ENCODE measurements around the gene SFXN2.
"Not testable (repeated sequence)": the region's sequence is repeated elsewhere in the genome, so short reads cannot be mapped to it uniquely, and the experiment has no call there.

Gene SFXN2

GRCh38 chr10:102713539-102713813 lies 960 bp upstream of the SFXN2 start:
- Histone ChIP-seq H2BK5ac (ENCODE audit: low read depth, low read length, poor library complexity, severe bottlenecking) (peak overlapping the region; percentile 69), H4K91ac (ENCODE audit: low read length) (peak overlapping the region; percentile 43), H3K36me3 (ENCODE audit: control insufficient read depth in 1 of 2, insufficient read depth in 2 of 2, low read depth in 1 of 2, low read length in 2 of 2) (peaks cover 0 to 6% of the 10 kb centered on the region in 2 experiments), H2BK12ac (ENCODE audit: low read length in 2 of 2) (peak overlapping the region in 1 of 2 experiments; percentile 63), H3K4me1 (ENCODE audit: control insufficient read depth, insufficient read depth, low read depth, low read length) (peaks cover 16% of the 10 kb centered on the region), H2BK15ac (ENCODE audit: low read depth, poor library complexity, severe bottlenecking) (peak overlapping the region; percentile 60), H3K4me3 (ENCODE audit: insufficient read depth in 1 of 2, low read depth in 1 of 2, low read length in 2 of 2) (peak overlapping the region; percentile 84 to 91), H3K23ac (ENCODE audit: low read length in 2 of 2) (peak overlapping the region in 1 of 2 experiments; percentile 66), H3K4ac (ENCODE audit: low read depth in 1 of 2, low read length in 2 of 2) (peak overlapping the region; percentile 5 to 95), H3K4me2 (ENCODE audit: low read length, poor library complexity, severe bottlenecking) (peak overlapping the region; percentile 68), H3K27ac (ENCODE audit: low read length, poor library complexity, severe bottlenecking) (peak overlapping the region; percentile 92), H3K18ac (ENCODE audit: low read depth in 1 of 2, low read length in 2 of 2) (peak overlapping the region; percentile 91 to 98), H2BK120ac (ENCODE audit: low read depth, low read length) (peak overlapping the region; percentile 88), H3K27me3 (ENCODE audit: control insufficient read depth in 1 of 2, insufficient read depth in 1 of 2, low read length in 2 of 2) (no peaks in the 10 kb centered on the region), H2AFZ (ENCODE audit: low read depth, low read length) (peak overlapping the region; percentile 51), H4K8ac (ENCODE audit: low read length) (no peak overlapping the region), H3K14ac (ENCODE audit: low read length in 2 of 2) (peak overlapping the region in 1 of 2 experiments; percentile 95), H3K79me1 (replicated peaks; ENCODE audit: low read length, poor library complexity, severe bottlenecking) (peaks cover 16% of the 10 kb centered on the region), H3K9ac (ENCODE audit: low read length) (peak overlapping the region; percentile 96), H2AK5ac (ENCODE audit: low read length, severe bottlenecking) (no peak overlapping the region), H3K9me3 (ENCODE audit: control insufficient read depth, low read length) (no peaks in the 10 kb centered on the region)
- WGBS, result 0% methylated on average over 13 of the region's 13 CpGs
- DNase-seq, result no peak

GRCh38 chr10:102713814-102714620 lies 419 bp upstream of the SFXN2 start, which contains the start of gene ARL3:
Gene ARL3 (minus strand): TSS chr10:102714397. CDS start chr10:102714275, 122 bp downstream.
- H3K4me3 ChIP-seq (ENCODE audit: insufficient read depth in 1 of 2, low read depth in 1 of 2, low read length in 2 of 2), result peak within 1 kb of the TSS; percentile 84 to 94
- under 1% methylated on average over 60 of the region's 62 CpGs for WGBS
- peak within 1 kb of the TSS; percentile 89 for H3K4me2 ChIP-seq (ENCODE audit: low read length, poor library complexity, severe bottlenecking)
- no peaks in the 10 kb centered on the region for H3K9me3 ChIP-seq (ENCODE audit: control insufficient read depth, low read length)
- peak within 1 kb of the TSS in 1 of 2 experiments; percentile 66 for H3K23ac ChIP-seq (ENCODE audit: low read length in 2 of 2)
- peak within 1 kb of the TSS; percentile 59 for H4K8ac ChIP-seq (ENCODE audit: low read length)
- peak; percentile 99 for DNase-seq
- peak within 1 kb of the TSS; percentile 92 for H3K27ac ChIP-seq (ENCODE audit: low read length, poor library complexity, severe bottlenecking)
- H3K4ac ChIP-seq (ENCODE audit: low read depth in 1 of 2, low read length in 2 of 2), result peak within 1 kb of the TSS; percentile 79 to 95
- peak within 1 kb of the TSS; percentile 91 to 98 for H3K18ac ChIP-seq (ENCODE audit: low read depth in 1 of 2, low read length in 2 of 2)
- H2BK120ac ChIP-seq (ENCODE audit: low read depth, low read length), result peak within 1 kb of the TSS; percentile 88
- H3K14ac ChIP-seq (ENCODE audit: low read length in 2 of 2), result peak within 1 kb of the TSS in 1 of 2 experiments; percentile 95
- H2AK5ac ChIP-seq (ENCODE audit: low read length, severe bottlenecking), result no peak within 1 kb of the TSS
- no peaks in the 10 kb centered on the region for H3K27me3 ChIP-seq (ENCODE audit: control insufficient read depth in 1 of 2, insufficient read depth in 1 of 2, low read length in 2 of 2)
- H4K91ac ChIP-seq (ENCODE audit: low read length), result peak within 1 kb of the TSS; percentile 87
- peaks cover 19% of the 10 kb centered on the region for H3K4me1 ChIP-seq (ENCODE audit: control insufficient read depth, insufficient read depth, low read depth, low read length)
- peak within 1 kb of the TSS; percentile 69 for H2AFZ ChIP-seq (ENCODE audit: low read depth, low read length)
- H2BK5ac ChIP-seq (ENCODE audit: low read depth, low read length, poor library complexity, severe bottlenecking), result peak within 1 kb of the TSS; percentile 69
- peak within 1 kb of the TSS; percentile 96 for H3K9ac ChIP-seq (ENCODE audit: low read length)
- H3K79me1 ChIP-seq (replicated peaks; ENCODE audit: low read length, poor library complexity, severe bottlenecking), result peaks cover 16% of the 10 kb centered on the region
- peak within 1 kb of the TSS; percentile 84 for H2BK15ac ChIP-seq (ENCODE audit: low read depth, poor library complexity, severe bottlenecking)
- H2BK12ac ChIP-seq (ENCODE audit: low read length in 2 of 2), result peak within 1 kb of the TSS; percentile 80 to 99
- H3K36me3 ChIP-seq (ENCODE audit: control insufficient read depth in 1 of 2, insufficient read depth in 2 of 2, low read depth in 1 of 2, low read length in 2 of 2), result peaks cover 0 to 6% of the 10 kb centered on the region in 2 experiments

GRCh38 chr10:102715880-102716279 lies 1.4 kb downstream of the SFXN2 start:
- Histone ChIP-seq H3K27me3 (ENCODE audit: control insufficient read depth in 1 of 2, insufficient read depth in 1 of 2, low read length in 2 of 2) (no peaks in the 10 kb centered on the region), H2BK12ac (ENCODE audit: low read length in 2 of 2) (peak overlapping the region in 1 of 2 experiments; percentile 49), H3K79me1 (replicated peaks; ENCODE audit: low read length, poor library complexity, severe bottlenecking) (peaks cover 18% of the 10 kb centered on the region), H3K23ac (ENCODE audit: low read length in 2 of 2) (no peak overlapping the region), H4K8ac (ENCODE audit: low read length) (no peak overlapping the region), H2AK5ac (ENCODE audit: low read length, severe bottlenecking) (peak overlapping the region; percentile 15), H3K27ac (ENCODE audit: low read length, poor library complexity, severe bottlenecking) (no peak overlapping the region), H2AFZ (ENCODE audit: low read depth, low read length) (no peak overlapping the region), H2BK5ac (ENCODE audit: low read depth, low read length, poor library complexity, severe bottlenecking) (no peak overlapping the region), H3K14ac (ENCODE audit: low read length in 2 of 2) (no peak overlapping the region), H3K4me3 (ENCODE audit: insufficient read depth in 1 of 2, low read depth in 1 of 2, low read length in 2 of 2) (no peak overlapping the region), H3K4ac (ENCODE audit: low read depth in 1 of 2, low read length in 2 of 2) (peak overlapping the region in 1 of 2 experiments; percentile 37), H4K91ac (ENCODE audit: low read length) (no peak overlapping the region), H3K9me3 (ENCODE audit: control insufficient read depth, low read length) (no peaks in the 10 kb centered on the region), H3K9ac (ENCODE audit: low read length) (no peak overlapping the region), H3K4me1 (ENCODE audit: control insufficient read depth, insufficient read depth, low read depth, low read length) (peaks cover 25% of the 10 kb centered on the region), H3K18ac (ENCODE audit: low read depth in 1 of 2, low read length in 2 of 2) (peak overlapping the region in 1 of 2 experiments; percentile 48), H3K4me2 (ENCODE audit: low read length, poor library complexity, severe bottlenecking) (no peak overlapping the region), H2BK15ac (ENCODE audit: low read depth, poor library complexity, severe bottlenecking) (no peak overlapping the region), H2BK120ac (ENCODE audit: low read depth, low read length) (no peak overlapping the region), H3K36me3 (ENCODE audit: control insufficient read depth in 1 of 2, insufficient read depth in 2 of 2, low read depth in 1 of 2, low read length in 2 of 2) (peaks cover 0 to 6% of the 10 kb centered on the region in 2 experiments)
- 92% methylated on average over 1 of the region's 1 CpG for WGBS
- no peak for DNase-seq

- WGBS, result 96% methylated on average over 17 of the region's 18 CpGs
- H2AK5ac ChIP-seq (ENCODE audit: low read length, severe bottlenecking), result peak overlapping the region; percentile 38
- not testable (repeated sequence) for H2BK15ac ChIP-seq (ENCODE audit: low read depth, poor library complexity, severe bottlenecking)
Measured at GRCh38 chr10:102716900-102717565, 2.6 kb downstream of the SFXN2 start.

More at GRCh38 chr10:102716900-102717565, 2.6 kb downstream of the SFXN2 start:
- not testable (repeated sequence) for H3K36me3 ChIP-seq (ENCODE audit: control insufficient read depth in 1 of 2, insufficient read depth in 2 of 2, low read depth in 1 of 2, low read length in 2 of 2); H2BK5ac ChIP-seq (ENCODE audit: low read depth, low read length, poor library complexity, severe bottlenecking); DNase-seq; H4K8ac ChIP-seq (ENCODE audit: low read length); H3K4me3 ChIP-seq (ENCODE audit: insufficient read depth in 1 of 2, low read depth in 1 of 2, low read length in 2 of 2); H3K27ac ChIP-seq (ENCODE audit: low read length, poor library complexity, severe bottlenecking); H3K4me2 ChIP-seq (ENCODE audit: low read length, poor library complexity, severe bottlenecking); H2AFZ ChIP-seq (ENCODE audit: low read depth, low read length); H3K14ac ChIP-seq (ENCODE audit: low read length in 2 of 2); H3K23ac ChIP-seq (ENCODE audit: low read length in 2 of 2); H4K91ac ChIP-seq (ENCODE audit: low read length); H3K27me3 ChIP-seq (ENCODE audit: control insufficient read depth in 1 of 2, insufficient read depth in 1 of 2, low read length in 2 of 2); H3K18ac ChIP-seq (ENCODE audit: low read depth in 1 of 2, low read length in 2 of 2); H3K9me3 ChIP-seq (ENCODE audit: control insufficient read depth, low read length); H3K9ac ChIP-seq (ENCODE audit: low read length)
- Histone ChIP-seq H3K79me1 (replicated peaks; ENCODE audit: low read length, poor library complexity, severe bottlenecking) (peaks cover 24% of the 10 kb centered on the region), H2BK120ac (ENCODE audit: low read depth, low read length) (peak overlapping the region; percentile 62), H2BK12ac (ENCODE audit: low read length in 2 of 2) (peak overlapping the region in 1 of 2 experiments; percentile 47), H3K4me1 (ENCODE audit: control insufficient read depth, insufficient read depth, low read depth, low read length) (peaks cover 25% of the 10 kb centered on the region), H3K4ac (ENCODE audit: low read depth in 1 of 2, low read length in 2 of 2) (peak overlapping the region in 1 of 2 experiments; percentile 37)
